ENCODE measurements around the gene PTGS2.

The PTGS2 gene

DNA sequence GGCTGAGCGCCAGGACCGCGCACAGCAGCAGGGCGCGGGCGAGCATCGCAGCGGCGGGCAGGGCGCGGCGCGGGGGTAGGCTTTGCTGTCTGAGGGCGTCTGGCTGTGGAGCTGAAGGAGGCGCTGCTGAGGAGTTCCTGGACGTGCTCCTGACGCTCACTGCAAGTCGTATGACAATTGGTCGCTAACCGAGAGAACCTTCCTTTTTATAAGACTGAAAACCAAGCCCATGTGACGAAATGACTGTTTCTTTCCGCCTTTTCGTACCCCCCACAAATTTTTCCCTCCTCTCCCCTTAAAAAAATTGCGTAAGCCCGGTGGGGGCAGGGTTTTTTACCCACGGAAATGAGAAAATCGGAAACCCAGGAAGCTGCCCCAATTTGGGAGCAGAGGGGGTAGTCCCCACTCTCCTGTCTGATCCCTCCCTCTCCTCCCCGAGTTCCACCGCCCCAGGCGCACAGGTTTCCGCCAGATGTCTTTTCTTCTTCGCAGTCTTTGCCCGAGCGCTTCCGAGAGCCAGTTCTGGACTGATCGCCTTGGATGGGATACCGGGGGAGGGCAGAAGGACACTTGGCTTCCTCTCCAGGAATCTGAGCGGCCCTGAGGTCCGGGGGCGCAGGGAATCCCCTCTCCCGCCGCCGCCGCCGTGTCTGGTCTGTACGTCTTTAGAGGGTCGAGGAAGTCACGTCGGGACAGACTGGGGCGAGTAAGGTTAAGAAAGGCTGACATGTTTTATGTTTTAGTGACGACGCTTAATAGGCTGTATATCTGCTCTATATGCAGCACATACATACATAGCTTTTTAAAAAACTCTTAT lies at the start of gene PTGS2:
TSS of gene PTGS2 (minus strand) at position 179 of the 817 bp plus-strand sequence. CDS start at position 46, 133 bp downstream.
- no peak for DNase-seq

DNA sequence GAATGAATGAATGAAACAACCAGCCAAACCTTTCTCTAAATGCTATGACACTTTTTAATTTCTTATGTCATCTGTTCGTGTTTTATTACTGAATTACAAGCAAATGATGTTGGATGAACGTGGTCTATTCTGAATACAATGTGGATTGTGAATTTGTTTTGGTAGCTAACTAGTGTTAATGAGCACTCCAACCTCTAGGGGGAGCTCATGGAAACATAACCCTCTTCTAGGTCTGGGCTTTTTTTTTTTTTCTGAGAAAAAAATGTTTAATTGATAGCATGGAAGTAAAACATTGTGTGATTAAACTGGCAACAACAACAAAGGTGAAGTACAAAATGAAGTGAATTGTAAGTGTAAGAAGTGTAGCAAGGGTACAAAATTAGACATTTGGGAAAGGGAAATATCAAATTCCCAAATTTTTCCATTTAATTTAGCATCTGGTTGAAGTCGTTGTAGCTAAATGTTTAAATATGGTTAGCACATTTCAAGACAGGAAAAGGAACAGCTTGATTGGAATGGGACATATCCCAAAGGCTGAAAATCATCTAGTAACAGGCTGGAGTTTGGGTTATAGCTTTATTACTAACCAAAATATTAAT lies 42.6 kb upstream of the PTGS2 start:
- DNase-seq: no peak

DNA sequence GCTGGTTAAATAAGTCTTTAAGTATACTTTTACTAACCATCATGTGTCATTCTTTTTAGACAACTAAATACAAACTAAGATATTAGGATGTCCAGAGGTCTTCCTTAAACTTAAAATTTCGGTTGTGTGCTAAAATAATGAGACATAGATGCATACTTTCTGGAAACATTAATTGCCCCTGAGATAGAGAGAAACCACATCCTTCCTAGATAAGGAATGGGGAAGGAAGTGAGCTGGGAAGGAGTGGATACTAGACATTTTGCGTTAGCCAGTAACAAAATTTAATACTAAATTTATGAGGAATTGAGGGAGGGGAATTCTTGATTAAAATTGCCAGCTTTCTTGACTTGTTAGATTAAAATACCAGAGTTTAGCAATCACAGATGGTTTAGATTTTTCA lies 37.1 kb upstream of the PTGS2 start:
- DNase-seq: no peak

DNA sequence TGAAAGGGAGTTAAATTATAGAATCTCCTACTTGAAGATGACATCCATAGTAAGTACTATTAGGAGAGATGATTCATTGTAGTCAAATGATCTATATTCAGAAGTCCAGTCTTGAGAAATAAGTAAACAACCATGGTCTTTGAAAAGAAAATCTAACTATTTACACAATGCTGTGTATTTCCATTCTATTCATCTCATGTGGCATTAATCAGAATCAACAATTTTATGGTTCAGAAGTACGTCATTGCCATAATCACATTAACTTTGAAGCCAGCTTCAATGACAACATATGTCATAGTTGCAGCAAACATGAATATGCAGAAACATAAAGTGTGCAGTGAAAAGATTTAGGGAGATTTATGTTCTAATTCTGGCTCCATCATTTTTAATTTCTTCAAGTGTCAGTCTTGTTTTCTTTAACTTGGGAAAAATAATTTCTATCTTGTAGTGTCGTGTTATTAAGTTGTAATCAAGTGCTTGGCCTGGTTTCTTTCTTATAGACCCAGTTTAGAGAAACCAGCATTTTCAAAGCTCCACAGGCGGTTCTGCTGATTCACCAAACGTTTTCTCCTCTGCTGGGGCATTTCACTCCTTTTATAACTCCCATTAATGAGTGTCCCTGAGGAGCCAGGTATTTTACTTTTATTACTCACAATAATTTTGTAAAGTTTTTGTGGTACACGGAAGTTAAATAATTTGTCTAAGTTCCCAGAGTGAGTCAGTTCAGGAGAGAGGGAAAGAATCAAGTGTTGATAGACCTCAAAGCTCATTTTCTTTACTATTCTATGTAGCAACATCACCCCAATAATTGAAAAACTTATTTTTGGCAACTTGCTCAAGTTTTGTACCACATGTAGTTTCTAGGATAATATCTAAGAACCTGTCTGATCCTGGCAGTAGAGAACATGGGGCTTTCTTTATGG lies 35.9 kb upstream of the PTGS2 start:
- no peak for DNase-seq

DNA sequence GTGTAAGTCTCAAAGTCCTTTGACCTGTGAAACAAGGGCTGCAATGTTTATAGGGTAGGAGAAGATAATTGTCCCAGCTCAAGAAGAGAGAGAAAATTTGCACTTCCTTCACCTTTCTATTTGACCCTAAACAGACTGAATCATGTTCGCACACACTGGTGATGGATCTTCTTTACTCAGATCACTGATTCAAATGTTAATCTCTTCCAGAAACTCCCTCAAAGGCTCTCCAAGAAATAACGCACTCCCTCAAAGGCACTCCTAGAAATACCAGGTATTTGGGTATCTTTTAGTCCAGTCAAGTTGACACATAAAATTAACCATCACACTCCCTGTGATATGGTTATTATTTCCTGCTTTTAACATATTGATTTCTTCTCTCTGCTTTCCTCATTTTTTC lies 30.5 kb upstream of the PTGS2 start:
- DNase-seq: no peak

DNA sequence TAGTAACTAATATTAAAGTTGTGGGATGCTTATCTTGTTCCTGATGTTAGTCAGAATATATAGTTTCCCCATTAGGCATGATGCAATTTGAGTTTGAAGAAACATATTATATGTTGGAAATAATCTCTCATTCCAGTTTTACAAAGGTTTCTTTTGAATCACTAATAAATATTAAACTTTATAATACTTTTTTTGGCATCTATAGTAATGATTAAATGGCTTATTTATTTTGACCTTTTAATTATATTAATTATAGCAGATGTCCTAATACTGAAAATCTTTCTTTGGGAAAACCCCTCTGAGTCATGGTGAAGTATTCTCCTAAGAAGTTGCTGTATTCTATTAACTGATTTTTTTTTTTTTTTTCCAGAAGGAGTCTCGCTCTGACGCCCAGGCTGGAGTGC lies 28.5 kb upstream of the PTGS2 start:
- no peak for DNase-seq

DNA sequence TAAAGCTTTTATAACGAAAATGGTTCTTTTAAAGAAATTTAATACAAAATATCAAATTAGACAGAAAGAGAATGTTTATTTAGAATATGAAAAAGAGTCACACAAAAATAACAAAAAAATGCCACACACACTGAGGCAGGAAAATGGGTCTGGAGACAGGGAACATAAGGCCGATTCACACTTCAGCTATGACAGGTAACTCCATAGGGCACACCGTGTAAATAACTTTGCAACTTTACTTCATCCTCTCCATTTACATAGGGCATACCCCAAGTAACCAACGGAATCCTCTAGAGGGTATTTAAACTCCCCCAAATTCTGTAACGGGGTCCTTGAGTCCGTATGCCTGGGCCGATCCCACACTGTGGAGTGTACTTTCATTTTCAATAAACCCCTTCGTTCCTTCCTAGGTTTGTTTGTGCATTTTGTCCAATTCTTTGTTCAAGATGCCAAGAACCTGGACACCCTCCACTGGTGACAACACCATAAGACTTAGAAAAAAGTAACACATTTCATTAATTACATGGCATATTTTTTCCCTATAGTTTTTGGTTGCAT lies 23.1 kb upstream of the PTGS2 start:
- DNase-seq: no peak

DNA sequence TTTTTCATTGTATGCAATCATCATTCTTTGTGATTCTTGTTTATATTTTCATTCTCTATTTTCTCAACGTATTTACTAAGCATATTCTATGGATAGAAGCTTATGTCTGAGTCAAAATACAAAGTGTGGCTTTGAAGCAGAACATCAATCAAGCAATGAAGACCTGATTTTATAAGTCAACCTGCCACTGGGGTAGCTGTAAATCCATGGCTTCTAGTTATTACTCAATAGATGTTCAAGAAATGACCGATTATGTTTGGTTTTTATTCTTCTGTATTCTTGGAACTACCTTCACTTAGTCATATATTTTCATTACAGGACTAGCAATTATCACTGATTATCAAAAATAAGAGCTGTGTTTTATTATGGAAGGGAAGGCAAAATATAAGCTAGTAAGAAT lies 20.5 kb upstream of the PTGS2 start:
- DNase-seq: no peak

DNA sequence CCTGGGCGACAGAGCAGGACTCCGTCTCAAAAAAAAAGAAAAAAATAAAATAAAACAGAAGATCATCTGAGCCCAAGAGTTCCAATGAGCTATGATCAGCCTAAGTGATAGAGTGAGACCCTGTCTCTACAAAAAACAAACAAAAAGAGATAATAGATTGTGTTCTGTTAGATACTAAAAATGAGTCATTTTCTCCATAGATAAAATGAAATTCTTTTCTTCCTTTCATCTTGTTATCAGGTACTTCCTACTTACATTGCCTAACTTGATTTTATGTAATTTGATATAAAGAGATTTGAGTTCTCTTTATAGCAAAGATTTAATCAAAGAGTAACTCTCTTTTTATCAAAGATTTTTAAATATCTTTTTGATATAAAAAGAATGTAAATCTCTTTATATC lies 19.3 kb upstream of the PTGS2 start:
- no peak for DNase-seq

DNA sequence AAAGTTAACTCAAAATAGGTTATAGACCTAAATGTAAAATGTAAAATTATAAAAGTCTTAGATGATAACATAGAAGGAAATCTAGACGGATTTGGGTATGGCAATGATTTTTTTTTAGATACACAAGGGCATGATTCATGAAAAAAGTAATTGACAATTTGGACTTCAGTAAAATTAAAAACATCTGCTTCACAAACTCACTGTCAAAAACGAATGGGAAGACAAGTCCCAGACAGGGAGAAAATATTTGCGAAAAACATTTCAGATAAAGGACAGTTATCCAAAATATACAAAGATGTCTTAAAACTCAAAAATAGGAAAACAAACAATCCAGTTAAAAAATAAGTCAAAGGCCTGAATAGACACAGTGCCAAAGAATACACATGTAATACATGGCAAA lies 9.7 kb upstream of the PTGS2 start:
- no peak for DNase-seq

DNA sequence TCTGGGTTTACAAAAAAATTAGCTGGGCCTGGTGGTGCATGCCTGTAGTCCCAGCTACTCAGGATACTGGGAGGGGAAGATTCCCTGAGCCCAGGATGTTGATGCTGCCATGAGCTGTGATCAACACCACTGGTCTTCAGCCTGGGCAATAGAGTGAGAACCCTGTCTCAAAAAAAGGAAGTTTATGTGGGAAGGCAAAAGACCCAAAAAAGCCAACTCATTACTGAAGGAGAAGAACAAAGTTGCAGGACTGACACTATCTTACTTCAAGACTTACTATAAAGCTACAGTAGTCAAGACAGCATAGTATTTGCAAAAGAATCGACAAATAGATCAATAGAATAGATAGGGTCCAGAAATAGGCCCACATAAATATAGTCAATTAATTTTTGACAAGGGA lies 9.2 kb upstream of the PTGS2 start:
- no peak for DNase-seq

DNA sequence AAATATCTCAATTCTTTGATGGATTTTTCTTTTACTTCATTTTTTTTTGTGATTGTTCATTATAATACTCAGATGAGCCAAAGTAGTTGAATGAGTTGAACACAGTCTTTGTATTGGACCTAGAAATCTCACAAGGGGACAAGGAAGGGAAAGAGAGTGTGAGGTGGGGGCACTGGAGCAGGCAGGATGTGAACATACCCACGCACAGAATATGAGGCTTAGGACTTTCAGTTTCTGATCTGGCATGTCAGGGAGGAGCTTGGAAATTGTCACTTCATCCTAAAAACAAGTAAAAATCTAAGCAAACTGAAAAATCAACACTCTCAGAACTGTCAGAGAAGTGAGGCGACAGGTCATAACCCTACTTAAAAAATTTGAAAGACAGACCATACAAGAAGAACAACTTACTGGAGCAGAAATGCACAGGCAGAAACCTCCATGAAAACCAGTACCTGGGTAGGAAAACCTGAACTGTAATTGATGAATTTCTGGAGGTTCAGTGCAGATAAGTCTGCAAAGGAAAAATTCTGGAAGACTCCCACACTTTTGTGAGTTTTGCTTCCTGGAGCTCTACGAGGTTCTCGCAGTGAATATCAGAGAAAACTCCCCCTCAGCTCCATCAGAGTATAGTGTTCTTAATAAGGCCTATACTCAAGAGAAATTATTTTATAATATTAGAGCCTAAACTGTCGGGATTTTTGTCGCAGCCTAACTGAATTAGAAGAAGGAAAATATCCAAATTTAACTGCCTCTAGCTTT lies 3.6 kb upstream of the PTGS2 start:
- DNase-seq: no peak

DNA sequence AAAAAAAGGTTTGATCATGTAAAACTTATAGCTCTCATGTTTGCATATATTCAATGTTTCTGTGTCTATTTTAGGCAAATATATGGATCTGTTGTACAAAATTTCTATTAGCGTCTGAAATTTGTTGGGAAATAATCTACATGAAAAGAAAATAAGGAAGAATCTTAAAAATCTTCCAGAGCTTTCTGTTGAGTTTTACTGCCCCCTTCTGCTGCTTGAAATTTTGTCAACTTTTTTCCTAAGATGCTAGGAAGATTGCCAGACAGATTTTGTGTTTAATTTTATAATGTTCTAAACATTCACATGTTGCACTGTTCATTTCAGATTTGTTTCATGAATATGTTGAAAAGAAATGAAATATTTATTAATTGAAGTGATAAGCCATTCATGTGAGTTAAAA lies 2.5 kb upstream of the PTGS2 start:
- no peak for DNase-seq

DNA sequence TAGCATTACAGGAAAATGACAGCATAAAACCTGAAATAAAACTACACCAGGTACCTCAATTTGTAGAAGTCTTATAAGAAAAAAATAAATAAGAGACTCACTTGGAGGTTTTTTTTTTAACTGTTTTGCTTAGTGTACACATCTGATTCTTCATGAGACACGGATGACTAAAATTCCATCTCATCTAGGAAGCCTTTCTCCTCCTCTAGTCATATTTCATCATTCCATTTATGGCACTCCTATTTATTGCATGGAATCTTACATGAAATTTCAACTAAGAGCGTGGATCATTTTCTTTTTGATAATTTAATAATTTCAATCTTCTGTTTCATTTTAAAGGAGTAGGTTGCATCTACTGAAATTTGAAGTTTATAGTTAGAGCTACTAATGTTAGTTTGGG lies 1.6 kb upstream of the PTGS2 start:
- no peak for DNase-seq

DNA sequence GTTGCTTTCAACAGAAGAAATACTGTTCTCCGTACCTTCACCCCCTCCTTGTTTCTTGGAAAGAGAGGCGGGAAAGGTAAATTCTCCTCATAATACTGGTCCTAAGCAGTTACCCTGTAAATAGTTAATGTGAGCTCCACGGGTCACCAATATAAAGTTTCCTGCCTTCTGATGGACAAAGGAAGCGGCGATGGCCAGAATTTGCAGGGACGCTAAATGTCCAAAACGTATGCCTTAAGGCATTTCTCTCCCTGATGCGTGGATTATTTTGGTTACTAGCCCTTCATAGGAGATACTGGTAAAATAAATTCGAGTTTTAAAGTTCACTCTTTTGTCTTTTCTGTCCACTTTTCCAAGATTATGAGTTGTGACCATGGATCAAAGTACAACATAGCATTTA lies 898 bp upstream of the PTGS2 start:
- DNase-seq: no peak

DNA sequence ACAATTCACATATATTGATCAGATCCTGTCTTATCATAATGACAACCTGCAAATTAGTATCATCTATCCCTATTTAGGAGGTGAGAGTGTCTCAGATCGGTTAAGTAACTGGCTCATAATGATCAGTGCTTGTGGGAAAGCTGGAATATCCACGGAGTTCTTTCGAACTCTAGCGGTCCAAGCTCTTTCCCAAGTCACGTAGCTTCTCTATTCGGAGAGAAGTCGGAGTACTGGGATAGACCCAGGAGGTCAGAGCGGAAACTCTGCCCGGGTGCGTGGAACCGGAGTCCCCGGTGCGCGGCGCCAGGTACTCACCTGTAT lies 339 bp downstream of the PTGS2 start:
- no peak for DNase-seq

DNA sequence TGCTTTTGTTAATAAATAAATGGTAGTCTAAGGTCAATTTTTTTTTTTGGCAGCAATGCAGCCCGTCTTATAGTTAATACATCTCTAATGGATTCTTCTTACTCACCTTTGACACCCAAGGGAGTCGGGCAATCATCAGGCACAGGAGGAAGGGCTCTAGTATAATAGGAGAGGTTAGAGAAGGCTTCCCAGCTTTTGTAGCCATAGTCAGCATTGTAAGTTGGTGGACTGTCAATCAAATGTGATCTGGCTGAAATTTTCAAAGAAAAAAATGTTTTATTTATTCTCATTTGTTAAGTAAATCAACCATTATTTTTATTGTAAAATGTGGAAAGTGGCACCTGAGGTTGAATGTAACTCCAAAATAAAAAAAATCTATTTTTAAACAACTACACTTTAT lies 2.1 kb downstream of the PTGS2 start:
- no peak for DNase-seq

DNA sequence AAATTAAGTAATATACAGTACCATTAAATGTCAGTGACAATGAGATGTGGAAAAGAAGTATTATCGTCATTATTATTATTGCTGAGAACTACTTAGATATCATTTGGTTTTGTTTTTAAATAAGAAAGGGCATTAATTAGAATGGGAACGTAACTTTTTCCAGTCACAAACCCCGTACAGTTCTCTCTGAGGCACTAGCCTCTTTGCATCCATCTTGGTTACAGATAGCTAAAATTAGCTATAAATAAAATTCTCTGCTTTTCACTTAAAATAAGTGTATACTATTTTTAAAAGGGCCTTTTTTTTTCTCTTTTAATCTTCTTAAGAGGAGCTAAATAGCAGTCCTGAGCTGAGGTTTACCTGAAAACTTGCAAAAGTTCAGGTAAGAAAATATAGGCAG lies 7.6 kb downstream of the PTGS2 start:
- no peak for DNase-seq

DNA sequence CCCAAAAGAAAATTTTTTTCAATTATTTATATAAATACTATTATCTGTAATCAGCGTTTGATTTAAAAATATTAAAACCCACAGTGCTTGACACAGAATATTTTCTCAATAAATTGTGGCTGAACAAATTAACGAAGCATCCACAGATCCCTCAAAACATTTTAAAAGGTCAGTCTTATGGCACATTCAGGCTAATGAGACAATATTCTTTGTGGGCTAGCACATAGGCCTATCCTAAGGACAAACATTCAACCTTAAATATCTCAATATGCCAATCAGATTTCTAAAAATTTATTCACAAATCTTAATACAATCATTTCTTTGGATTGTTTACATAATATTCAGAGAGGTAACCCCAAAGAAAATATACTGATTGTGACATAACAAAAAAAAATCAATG lies 8.1 kb downstream of the PTGS2 start:
- DNase-seq: no peak

DNA sequence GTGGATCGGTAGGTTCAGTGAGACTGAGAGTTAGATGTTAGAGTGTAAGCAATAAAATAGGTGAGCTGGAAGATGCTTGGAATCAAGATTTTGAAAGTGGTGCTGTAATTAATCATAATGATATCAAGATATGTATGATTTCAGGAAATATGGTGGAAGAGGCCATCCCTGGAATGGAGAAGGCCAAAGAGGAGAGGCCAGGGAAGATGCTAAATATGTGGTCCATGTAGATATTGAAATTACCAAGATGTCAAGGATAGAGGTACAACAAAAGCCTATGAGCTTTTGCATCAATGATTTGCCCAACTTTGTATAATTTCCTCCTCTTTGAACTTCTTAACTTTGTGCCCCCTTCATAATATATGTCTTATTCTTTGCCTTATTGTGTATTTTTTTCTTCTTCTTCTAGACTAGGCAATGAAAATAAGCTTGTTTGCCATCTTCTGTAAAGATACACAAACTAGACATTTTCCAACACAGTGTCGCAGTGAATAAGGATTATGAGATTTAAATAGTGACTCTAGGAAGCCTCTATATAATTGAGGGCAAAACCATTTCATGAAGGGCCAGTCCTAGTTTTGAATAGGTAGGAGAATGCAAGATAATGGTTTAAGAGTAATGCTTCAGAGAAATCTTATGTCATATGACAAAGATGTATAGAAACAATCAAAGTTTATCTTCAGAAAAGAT lies 8.9 kb downstream of the PTGS2 start:
- DNase-seq: no peak

DNA sequence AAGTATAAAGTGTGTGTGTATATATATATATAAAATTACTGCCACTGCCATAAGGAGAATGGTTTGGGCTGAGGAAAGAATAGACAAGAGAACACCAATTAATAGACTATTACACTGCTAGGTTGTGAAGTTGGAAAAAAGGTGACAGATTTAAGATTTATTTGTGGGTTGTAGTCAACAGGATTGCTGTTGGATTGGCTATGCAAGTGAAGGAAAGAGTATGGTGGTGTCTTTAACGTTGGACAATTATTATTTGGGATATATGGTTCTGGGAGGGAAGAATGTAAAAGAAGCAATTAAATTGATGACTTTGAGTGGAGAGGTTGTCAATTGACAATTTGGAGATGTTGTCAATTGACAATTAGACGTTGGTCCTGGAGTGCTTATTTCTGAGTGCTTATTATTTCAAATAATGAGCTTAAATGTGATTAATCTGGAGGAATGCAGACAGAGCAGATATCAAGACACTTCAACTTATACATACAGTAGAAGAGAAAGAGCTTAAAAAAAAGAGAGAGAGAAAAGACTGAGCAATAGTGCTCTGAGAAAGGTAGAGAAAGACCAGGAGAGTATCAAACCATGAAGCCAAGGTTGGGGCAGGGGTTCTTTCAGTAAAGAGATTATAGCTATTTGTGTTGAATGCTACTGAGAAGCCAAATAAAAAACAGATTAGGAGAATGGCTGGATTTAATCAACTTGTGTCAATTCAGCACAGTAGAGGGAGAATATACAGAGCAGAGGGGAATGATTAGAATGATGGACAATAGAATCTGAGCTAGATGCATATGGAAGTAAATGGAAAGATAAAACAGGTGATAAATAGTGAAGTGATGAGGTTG lies 9.7 kb downstream of the PTGS2 start:
- DNase-seq: no peak

Data from DMS79 treated with DMSO at 0.1 percent for 48 hours (cell line).